ENCODE results near the gene TMEM63B.

TMEM63B gene

DNA sequence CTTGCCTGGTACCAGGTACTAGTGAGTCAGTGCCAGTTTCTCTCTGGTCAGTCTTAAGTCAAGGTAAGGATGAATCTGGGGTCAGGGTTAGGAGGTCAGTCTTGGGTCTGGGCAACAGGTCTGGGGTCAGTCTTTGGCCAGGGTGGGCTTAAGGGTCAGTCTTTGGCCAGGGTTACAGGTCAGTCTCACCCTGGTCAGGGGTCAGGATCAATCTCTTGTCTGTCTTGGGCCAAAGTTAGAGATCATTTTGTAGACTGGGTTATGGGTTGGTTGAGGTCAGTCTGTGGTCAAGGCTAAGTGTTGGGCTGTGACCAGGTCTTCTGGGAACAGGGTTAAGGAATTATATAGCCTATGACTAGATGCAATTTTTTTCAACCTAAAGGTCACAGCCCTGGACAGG, 18.5 kb downstream of the TMEM63B start:
- no peak for DNase-seq (ENCODE audit: low spot score)

DNA sequence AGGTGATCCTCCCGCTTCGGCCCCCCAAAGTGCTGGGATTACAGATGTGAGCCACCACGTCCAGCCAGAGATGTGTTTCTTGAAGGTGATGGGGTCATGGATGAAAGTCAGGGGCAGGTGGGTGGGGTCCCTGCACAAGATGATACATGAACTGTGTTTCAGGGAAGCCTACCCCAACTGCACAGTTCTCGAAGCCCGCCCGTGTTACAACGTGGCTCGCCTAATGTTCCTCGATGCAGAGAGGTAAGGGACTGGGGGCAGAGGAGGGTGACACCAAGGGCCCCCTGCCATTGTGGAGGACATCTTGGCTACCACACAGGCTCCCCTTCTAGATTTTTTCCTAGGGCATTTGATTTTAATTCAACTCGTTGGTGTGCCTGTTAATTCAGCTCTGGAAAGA, 19.3 kb downstream of the TMEM63B start:
- no peak for DNase-seq (ENCODE audit: low spot score)

DNA sequence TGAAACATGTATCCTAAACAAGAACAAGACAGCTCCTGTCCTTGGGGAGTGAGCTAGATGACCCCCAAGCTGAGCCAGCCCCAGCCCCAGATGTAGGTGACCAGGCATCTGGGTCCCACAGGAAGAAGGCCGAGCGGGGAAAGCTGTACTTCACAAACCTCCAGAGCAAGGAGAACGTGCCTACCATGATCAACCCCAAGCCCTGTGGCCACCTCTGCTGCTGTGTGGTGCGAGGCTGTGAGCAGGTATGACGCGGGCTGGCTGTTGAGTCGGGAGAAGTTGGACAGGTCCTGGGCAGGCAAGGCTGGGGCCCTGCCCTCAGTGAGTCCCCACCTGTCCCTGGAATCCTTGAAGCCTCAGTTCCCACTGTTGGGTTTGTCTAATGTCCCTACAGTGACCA, 19.9 kb downstream of the TMEM63B start:
- DNase-seq (ENCODE audit: low spot score), result no peak

GRCh38 chr6:44148306-44148705, 21.0 kb downstream of the TMEM63B start:
- no peak for DNase-seq (ENCODE audit: low spot score)

GRCh38 chr6:44149369-44150012, 22.1 kb downstream of the TMEM63B start:
- DNase-seq (ENCODE audit: low spot score), result no peak

DNA sequence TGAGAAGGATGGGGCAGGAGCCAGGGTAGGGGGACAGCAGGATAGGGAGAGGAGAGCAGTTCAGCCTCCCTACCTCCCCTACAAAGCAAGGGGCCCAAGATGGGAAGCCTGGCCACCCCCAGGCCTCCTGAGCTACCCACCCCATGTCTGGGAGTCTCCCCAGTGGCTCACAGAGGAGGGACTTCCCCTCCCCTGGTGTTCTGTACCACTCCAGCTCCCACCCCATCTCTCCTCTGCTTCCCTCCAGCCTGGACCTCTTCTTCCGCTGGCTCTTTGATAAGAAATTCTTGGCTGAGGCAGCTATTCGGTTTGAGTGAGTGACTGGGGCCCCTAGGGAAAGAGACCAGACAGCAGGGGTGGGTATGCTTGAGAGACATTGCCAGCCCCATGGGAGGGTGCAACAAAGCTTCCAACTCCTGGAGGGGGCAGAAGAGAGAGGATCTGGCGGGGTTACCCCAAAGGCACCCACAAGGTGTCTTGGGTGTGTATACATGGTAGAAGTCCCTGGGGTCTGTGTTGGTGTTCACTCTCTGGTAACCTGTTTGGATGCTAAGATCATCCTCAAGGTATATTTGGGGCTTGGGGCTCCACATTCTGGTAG, 23.1 kb downstream of the TMEM63B start:
- no peak for DNase-seq (ENCODE audit: low spot score)

DNA sequence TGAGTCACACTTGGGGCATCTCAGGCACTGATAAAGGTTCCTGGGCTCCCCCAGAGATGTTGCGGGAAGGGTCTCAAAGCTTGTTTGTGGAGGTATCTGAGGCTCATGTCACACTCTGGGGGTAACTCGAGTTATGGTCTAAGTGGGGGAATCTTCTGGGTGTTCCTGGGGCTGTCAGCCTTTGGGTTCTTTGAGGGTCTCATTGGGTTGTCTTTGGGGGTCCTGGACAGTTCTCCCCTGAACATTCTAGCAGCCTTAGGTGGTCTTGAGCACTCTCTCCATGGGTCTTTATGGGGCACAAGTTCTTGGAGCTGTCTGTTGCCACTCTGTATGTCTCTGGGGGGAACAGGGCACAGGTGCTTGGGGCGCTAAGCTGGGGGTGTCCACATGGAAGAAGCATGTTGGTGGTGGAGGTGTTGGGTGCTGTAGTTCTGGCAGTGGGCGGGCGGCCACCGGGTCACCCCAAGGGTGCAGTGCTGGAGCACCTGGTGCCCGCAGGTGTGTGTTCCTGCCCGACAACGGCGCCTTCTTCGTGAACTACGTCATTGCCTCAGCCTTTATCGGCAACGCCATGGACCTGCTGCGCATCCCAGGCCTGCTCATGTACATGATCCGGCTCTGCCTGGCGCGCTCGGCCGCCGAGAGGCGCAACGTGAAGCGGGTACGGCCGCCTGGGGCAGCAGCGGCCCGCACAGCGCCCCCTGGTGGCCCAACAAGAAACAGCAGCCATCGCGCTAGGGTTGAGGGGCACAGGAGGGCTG, 24.2 kb downstream of the TMEM63B start:
- DNase-seq (ENCODE audit: low spot score), result peak; percentile 78

GRCh38 chr6:44152109-44152461, 24.7 kb downstream of the TMEM63B start:
- no peak for DNase-seq (ENCODE audit: low spot score)

DNA sequence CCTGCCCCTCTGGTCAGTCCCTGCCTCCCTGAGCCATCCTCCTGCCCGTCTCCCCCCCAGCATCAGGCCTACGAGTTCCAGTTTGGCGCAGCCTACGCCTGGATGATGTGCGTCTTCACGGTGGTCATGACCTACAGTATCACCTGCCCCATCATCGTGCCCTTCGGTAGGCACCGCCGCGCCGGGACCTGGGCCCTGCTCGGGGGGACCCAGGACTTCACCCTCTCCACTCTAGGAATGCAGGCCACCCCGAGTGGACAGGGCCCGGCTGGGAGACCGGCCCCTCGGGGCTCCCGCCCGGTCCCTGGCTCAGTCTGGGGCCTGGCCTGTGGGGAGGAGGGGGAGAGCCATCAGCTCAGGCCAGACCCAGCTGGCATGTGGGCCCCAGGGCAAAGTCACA, 25.2 kb downstream of the TMEM63B start:
- DNase-seq (ENCODE audit: low spot score), result no peak

- no peak for DNase-seq (ENCODE audit: low spot score)
Observed at GRCh38 chr6:44154067-44154466, 26.7 kb downstream of the TMEM63B start.

DNA sequence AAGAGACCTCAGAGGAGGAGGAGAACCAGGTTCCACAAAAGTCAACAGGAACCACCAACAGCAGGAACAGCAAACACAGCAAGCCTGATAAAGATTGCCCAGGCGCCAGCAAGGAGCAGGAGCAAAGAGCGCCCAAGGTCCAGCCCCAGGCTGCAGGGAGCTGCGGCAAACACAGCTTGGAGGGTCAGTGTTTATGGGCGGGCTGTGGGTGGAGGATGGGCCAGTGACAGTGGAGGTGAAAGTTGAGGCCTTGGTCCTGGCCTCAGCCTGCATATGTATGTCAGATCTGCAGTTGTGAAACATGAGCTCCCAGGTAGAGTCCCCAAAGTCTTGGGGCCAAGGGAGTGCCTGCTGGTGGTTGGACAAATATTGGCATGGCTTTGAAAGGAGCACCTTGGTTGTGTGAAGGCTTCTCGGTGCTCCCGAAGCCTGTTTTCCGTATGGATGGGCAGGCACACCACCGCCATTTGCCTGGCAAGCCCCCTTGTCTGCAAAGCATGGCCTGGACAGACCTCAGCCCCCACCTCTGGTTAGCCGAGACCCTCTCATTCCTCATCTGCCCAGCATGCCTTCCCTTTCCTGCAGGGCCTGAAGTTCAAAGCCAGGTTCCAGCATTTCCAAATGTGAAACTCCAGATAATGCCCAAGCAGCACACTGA, 29.3 kb downstream of the TMEM63B start:
- no peak for DNase-seq (ENCODE audit: low spot score)

GRCh38 chr6:44157152-44157521, 29.8 kb downstream of the TMEM63B start:
- DNase-seq (ENCODE audit: low spot score), result no peak

DNA sequence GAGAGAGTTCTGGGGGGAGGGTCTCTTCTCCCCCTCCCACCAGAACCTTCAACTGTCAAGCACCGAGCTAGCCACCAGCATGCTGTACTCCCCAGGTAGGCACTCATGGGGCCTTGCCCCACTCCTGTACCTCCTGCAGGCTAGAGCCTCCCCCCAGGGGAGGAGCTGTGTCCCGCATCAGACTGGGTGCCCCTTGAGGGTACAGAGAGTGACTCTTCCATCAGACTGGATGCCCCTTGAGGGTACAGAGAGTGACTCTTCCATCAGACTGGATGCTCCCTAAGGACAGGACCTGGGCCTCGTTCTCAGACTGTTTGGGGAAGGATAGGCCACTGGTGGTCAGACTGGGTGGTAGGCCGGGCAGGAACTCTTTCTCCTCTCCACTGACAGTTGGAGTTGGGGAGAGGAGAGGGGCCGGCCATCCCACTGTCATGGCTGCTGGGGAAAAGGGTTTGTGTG, 31.4 kb downstream of the TMEM63B start, which contains the start of gene CAPN11:
Gene CAPN11 (plus strand): TSS at position 51 of the 459 bp plus-strand sequence. CDS start 29 bp downstream, at position 80.
- DNase-seq (ENCODE audit: low spot score), result no peak

DNA sequence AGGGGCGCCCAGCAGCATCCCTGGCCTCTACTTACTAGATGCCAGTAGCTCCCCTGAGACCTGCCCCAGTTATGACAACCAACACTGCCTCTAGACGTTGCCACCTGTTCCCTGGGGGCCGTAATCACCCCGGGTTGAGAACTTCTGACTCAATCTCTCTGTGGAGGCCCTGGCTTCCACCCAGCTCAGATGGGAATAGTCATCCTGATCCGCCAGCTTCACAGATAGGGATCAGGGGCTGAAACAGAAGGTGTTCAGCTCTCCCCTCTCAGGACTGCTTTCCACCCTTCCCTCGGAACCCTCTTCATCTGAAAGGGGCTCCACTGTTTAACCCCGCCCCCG, 34.6 kb downstream of the TMEM63B start:
- no peak for DNase-seq (ENCODE audit: low spot score)

DNA sequence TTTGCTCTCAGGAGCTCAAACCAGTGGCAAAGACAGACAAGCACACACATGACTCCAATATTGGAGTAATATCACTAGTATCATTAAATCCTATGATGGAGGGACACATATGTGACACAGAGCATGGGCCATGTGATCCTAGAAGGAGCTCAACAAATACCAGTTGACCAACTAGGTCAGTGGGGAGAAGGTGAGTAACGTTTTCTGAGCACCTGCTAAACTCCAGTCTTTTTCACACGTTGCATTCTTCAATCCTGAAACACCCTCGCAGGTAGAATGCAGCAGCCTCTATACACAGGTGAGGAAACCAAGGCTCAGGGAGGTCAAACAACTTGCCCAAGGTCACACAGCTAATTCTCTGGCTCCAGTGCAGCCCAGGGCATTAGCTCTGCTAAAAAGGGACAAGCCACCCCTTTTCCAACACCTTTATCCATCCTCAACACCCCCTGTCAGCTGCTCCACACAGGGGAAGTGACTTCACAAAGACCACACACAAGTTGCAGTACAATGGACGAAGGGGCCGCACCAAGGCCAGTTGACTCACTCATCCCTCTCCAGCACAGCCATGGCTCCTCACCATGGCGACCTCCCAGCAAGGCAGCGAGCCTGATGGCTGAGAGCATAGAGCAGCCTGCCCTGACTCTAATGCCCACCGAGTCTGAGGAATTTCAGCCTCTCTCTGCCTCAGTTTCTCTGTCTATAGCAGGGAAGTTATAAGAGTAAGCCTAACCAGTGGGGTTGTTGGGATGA, 35.7 kb downstream of the TMEM63B start:
- no peak for DNase-seq (ENCODE audit: low spot score)

GRCh38 chr6:44166116-44166515, 38.8 kb downstream of the TMEM63B start:
- DNase-seq (ENCODE audit: low spot score), result no peak

GRCh38 chr6:44166591-44167184, 39.3 kb downstream of the TMEM63B start:
- DNase-seq (ENCODE audit: low spot score), result no peak

DNA sequence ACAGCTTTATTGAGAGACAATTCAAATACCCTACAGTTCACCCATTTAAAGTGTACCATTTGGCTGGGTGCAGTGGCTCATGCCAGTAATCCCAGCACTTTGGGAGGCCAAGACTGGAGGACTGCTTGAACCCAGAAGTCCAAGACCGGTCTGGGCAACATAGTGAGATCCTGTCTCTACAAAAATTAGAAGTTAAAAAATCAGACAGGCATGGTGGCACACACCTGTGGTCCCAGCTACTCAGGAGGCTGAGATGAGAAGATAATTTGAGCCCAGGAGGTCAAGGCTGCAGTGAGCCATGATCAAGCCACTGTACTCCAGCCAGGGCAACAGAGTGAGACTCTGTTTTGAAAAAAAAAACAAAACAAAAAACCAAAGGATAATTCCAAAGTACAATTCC, 40.2 kb downstream of the TMEM63B start:
- DNase-seq (ENCODE audit: low spot score), result no peak

DNA sequence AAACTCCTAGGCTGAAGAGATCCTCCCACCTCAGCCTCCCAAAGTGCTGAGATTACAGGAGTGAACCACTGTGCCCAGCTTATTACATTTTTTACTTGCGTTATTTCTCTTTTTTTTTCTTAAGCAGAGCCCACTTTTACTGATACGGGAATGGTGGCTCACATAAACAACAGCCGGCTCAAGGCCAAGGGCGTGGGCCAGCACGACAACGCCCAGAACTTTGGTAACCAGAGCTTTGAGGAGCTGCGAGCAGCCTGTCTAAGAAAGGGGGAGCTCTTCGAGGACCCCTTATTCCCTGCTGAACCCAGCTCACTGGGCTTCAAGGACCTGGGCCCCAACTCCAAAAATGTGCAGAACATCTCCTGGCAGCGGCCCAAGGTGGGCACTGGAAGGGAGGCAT, 41.8 kb downstream of the TMEM63B start:
- DNase-seq (ENCODE audit: low spot score), result no peak

DNA sequence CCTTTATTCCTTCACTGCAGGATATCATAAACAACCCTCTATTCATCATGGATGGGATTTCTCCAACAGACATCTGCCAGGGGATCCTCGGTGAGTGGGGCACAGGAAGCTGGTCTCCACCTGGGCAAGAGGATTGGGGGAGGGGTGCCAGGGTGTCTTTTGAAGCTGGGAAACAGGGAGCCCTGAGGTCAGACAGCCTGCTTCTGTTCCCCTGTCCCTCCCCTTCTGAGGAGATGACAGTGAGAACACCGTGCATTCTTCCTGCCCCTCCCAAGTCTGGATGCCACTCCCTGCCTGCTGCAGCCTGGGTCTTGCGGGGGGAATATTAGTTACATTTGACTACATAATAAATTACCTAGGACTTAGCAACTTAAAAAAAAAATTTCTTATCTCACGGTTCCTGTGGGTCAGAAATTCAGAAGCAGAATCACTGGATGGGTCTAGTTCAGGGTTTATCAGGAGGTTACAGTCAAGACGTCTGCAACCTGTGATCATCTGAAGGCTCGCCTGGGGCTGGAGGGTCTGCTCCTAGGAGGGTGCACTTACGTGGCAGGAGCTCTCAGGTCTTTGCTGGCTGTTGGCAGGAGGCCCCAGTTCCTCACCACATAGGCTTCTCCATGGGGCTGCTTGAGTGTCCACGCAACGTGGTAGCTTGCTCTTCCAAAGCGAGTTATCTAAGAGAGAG, 42.7 kb downstream of the TMEM63B start:
- DNase-seq (ENCODE audit: low spot score), result no peak

GRCh38 chr6:44171899-44172546, 44.7 kb downstream of the TMEM63B start:
- no peak for DNase-seq (ENCODE audit: low spot score)

All from CD4-positive, alpha-beta T cell treated with Interleukin-2 at 100 ng/mL for 4 hours (primary cell).